Measurements from ENCODE around the gene CTSF.

CTSF gene

DNA sequence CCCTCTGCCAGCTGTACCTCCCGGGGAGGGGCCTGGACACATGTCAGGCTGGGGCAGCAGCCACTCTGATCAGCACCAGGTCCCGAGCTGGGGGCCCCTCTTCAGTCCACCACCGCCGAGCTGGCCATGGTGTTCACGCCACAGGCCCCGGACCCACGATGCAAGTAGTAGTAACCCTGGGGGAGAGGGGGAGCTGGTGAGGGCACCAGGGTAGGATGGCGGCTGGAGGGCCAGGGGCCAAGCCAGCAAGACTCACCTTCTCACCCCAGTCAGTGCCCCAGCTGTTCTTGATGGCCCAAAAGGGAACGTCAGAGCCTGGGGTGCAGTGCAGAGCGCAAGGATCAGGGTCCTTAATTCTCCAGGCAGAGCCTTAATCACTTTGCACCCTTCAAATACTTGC, 4.6 kb downstream of the CTSF start:
- Histone ChIP-seq H3K27me3 (ENCODE audit: insufficient read depth, poor library complexity, severe bottlenecking) (peaks cover 11% of the 10 kb centered on the region), H3K4me3 (replicated peaks; ENCODE audit: insufficient read depth, low read length) (no peak overlapping the region), H3K27ac (replicated peaks) (no peak overlapping the region)
- TF ChIP-seq, protein P1, sequence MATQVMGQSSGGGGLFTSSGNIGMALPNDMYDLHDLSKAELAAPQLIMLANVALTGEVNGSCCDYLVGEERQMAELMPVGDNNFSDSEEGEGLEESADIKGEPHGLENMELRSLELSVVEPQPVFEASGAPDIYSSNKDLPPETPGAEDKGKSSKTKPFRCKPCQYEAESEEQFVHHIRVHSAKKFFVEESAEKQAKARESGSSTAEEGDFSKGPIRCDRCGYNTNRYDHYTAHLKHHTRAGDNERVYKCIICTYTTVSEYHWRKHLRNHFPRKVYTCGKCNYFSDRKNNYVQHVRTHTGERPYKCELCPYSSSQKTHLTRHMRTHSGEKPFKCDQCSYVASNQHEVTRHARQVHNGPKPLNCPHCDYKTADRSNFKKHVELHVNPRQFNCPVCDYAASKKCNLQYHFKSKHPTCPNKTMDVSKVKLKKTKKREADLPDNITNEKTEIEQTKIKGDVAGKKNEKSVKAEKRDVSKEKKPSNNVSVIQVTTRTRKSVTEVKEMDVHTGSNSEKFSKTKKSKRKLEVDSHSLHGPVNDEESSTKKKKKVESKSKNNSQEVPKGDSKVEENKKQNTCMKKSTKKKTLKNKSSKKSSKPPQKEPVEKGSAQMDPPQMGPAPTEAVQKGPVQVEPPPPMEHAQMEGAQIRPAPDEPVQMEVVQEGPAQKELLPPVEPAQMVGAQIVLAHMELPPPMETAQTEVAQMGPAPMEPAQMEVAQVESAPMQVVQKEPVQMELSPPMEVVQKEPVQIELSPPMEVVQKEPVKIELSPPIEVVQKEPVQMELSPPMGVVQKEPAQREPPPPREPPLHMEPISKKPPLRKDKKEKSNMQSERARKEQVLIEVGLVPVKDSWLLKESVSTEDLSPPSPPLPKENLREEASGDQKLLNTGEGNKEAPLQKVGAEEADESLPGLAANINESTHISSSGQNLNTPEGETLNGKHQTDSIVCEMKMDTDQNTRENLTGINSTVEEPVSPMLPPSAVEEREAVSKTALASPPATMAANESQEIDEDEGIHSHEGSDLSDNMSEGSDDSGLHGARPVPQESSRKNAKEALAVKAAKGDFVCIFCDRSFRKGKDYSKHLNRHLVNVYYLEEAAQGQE (IDR thresholded peaks at IDR 0.05; ENCODE audit: insufficient replicate concordance, low read depth), result no peak
- TF ChIP-seq, protein P2, sequence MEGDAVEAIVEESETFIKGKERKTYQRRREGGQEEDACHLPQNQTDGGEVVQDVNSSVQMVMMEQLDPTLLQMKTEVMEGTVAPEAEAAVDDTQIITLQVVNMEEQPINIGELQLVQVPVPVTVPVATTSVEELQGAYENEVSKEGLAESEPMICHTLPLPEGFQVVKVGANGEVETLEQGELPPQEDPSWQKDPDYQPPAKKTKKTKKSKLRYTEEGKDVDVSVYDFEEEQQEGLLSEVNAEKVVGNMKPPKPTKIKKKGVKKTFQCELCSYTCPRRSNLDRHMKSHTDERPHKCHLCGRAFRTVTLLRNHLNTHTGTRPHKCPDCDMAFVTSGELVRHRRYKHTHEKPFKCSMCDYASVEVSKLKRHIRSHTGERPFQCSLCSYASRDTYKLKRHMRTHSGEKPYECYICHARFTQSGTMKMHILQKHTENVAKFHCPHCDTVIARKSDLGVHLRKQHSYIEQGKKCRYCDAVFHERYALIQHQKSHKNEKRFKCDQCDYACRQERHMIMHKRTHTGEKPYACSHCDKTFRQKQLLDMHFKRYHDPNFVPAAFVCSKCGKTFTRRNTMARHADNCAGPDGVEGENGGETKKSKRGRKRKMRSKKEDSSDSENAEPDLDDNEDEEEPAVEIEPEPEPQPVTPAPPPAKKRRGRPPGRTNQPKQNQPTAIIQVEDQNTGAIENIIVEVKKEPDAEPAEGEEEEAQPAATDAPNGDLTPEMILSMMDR (IDR thresholded peaks at IDR 0.05; ENCODE audit: insufficient read depth, low read length), result no peak
- no peak for TF ChIP-seq GABPA (IDR thresholded peaks at IDR 0.05; ENCODE audit: low read depth)
- no peak for TF ChIP-seq POLR2AphosphoS5 (IDR thresholded peaks at IDR 0.05; ENCODE audit: low read depth)
- TF ChIP-seq SPI1 (IDR thresholded peaks at IDR 0.05; ENCODE audit: borderline replicate concordance, low read depth), result no peak
- DNase-seq (ENCODE audit: low read depth in 1 of 2, low spot score in 1 of 2), result no peak

GRCh38 chr11:66562907-66563583, 5.4 kb downstream of the CTSF start:
- no peak overlapping the region for H3K4me3 ChIP-seq (replicated peaks; ENCODE audit: insufficient read depth, low read length)
- H3K27ac ChIP-seq (replicated peaks), result no peak overlapping the region
- DNase-seq (ENCODE audit: low read depth in 1 of 2, low spot score in 1 of 2), result no peak
- TF ChIP-seq SPI1 (IDR thresholded peaks at IDR 0.05; ENCODE audit: borderline replicate concordance, low read depth) (no peak), GABPA (IDR thresholded peaks at IDR 0.05; ENCODE audit: low read depth) (no peak), POLR2AphosphoS5 (IDR thresholded peaks at IDR 0.05; ENCODE audit: low read depth) (no peak)
- TF ChIP-seq, protein P1 (IDR thresholded peaks at IDR 0.05; ENCODE audit: insufficient replicate concordance, low read depth), result no peak
- TF ChIP-seq, protein P2 (IDR thresholded peaks at IDR 0.05; ENCODE audit: insufficient read depth, low read length), result no peak
- peaks cover 8% of the 10 kb centered on the region for H3K27me3 ChIP-seq (ENCODE audit: insufficient read depth, poor library complexity, severe bottlenecking)

GRCh38 chr11:66562275-66562674, 6.1 kb downstream of the CTSF start:
- no peak for DNase-seq (ENCODE audit: low read depth in 1 of 2, low spot score in 1 of 2)
- TF ChIP-seq POLR2AphosphoS5 (IDR thresholded peaks at IDR 0.05; ENCODE audit: low read depth) (no peak), GABPA (IDR thresholded peaks at IDR 0.05; ENCODE audit: low read depth) (no peak), SPI1 (IDR thresholded peaks at IDR 0.05; ENCODE audit: borderline replicate concordance, low read depth) (no peak)
- TF ChIP-seq, protein P1 (IDR thresholded peaks at IDR 0.05; ENCODE audit: insufficient replicate concordance, low read depth), result no peak
- TF ChIP-seq, protein P2 (IDR thresholded peaks at IDR 0.05; ENCODE audit: insufficient read depth, low read length), result no peak
- Histone ChIP-seq H3K27me3 (ENCODE audit: insufficient read depth, poor library complexity, severe bottlenecking) (peaks cover 2% of the 10 kb centered on the region), H3K4me3 (replicated peaks; ENCODE audit: insufficient read depth, low read length) (no peak overlapping the region), H3K27ac (replicated peaks) (no peak overlapping the region)

Measured in HL-60 (cell line).